Erythroblast (primary cell): ENCODE data around the gene PAFAH2.

Source experiments
- GATA1 ChIP-seq: IDR thresholded peaks from 2 replicates; pipeline ENCODE4 v1.6.1; 2011; ENCODE audit warnings: low read depth, mild to moderate bottlenecking, control low read depth, low read length, moderate library complexity
- POLR2A ChIP-seq: IDR thresholded peaks from 2 replicates; pipeline ENCODE4 v1.6.1; 2011; ENCODE audit warnings: mild to moderate bottlenecking, low read length

- TF ChIP-seq POLR2A (no peak), GATA1 (no peak)
Measured at GRCh38 chr1:25979210-25979609, 18.7 kb downstream of the PAFAH2 start.
